ENCODE measurements around the gene PMEPA1. TPM values are rescaled to one million over a fixed set of nuclear protein-coding genes. Genes with fewer than 3 reads are reported as not detected.
"Not testable (repeated sequence)": the region's sequence is repeated elsewhere in the genome, so short reads cannot be mapped to it uniquely, and the experiment has no call there.

PMEPA1 gene
- polyA plus RNA-seq, 4 donors: 20.3 to 23.7 (median 22.0) TPM

DNA sequence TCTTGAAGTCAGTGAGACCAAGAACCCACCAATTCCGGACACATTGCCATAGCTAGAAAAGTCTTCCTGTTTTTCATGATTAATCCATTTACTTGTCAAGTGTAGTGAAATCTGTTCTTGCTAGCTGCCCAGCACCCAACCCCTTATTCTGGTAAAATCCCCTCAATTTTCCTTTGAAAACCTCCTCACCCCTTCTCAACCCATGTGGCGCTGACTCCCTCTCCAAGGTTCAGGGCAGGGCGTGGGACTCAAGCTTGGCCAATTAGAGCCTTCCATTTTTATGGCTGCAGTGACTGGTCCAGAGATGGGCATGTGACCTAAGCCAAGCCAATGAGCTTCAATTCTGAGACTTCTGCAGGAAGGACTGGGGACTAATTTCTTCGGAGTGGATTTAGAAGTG is 79.8 kb downstream of the PMEPA1 start:
- no peak for DNase-seq (ENCODE audit: low read depth in 4 of 4, low spot score in 3 of 4)

DNA sequence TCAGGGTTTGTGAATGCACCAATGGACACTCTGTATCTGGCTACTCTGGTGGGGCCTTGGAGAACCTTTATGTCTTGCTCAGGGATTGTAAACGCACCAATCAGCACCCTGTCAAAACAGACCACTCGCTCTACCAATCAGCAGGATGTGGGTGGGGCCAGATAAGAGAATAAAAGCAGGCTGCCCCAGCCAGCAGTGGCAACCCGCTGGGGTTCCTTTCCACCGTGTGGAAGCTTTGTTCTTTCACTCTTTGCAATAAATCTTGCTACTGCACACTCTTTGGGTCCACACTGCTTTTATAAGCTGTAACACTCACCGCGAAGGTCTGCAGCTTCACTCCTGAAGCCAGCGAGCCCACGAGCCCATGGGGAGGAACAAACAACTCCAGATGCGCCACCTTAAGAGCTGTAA is 80.3 kb downstream of the PMEPA1 start:
- DNase-seq (ENCODE audit: low read depth in 4 of 4, low spot score in 3 of 4): not testable (repeated sequence)

DNA sequence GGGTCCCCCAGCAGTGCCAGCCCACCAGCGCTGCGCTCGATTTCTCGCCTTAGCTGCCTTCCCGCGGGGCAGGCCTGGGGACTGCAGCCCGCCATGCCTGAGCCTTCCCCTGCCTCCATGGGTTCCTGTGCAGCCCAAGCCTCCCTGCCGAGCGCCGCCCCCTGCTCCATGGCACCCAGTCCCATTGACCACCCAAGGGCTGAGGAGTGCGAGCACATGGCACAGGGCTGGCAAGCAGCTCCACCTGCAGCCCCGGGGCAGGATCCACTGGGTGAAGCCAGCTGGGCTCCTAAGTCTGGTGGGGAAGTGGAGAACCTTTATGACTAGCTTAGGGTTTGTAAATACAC is 80.9 kb downstream of the PMEPA1 start:
- DNase-seq (ENCODE audit: low read depth in 4 of 4, low spot score in 3 of 4): not testable (repeated sequence)

DNA sequence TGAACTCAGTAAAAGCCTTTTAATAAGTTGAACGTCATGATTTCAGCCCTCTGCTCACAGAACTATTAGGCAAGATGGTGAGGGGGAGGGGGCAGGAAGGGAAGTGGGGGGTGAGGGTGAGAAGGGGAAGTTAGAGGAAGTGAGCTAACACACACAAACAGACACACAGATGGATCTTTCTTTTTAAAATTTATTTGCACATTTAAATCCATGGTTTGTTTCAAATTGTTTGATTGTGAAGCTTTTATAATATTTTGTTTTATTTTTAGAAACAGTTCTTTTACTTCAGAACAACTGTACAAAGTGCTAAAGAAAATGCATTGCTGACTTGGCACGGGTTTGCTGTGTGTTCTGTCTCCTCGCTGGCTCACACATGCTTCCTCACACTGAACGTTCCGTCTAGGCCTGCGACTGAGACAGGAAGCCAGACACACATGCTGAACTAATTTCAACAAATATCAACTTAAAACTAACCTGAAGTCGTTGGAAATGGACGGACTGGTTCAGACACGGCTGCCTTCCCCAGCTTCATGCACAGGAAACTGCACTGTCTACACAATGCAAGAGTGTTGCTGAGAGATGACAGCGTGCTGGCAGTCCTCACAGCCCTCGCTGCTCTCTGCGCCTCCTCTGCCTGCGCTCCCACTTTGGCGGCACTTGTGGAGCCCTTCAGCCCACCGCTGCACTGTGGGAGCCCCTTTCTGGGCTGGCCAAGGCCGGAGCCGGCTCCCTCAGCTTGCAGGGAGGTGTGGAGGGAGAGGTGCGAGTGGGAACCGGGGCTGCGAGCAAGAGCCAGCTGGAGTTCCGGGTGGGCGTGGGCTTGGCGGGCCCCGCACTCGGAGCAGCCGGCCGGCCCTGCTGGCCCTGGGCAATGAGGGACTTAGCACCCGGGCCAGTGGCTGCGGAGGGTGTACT is 81.5 kb downstream of the PMEPA1 start:
- DNase-seq (ENCODE audit: low read depth in 4 of 4, low spot score in 3 of 4): peak in 3 of 4 donors; percentile 20 to 27 (median 20)

DNA sequence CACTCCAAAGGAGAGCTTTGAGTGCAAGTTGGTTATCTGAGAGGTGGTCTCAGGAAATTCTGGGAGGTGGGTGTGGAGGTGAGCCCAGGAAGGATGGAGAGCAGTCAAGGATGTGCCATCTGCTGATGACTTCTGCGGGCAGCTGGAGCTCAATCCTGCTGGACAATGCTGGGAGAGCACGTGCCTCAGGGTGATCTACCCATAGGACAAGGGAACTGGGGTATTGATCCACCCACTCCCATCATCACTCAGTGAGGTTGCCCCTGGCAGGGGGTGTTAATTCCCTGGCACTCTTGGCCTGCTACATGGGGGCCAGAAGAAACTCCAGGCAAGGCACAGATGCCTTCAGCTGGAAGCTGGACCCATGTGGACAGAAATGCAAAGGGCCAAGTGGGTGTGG is 82.5 kb downstream of the PMEPA1 start:
- no peak for DNase-seq (ENCODE audit: low read depth in 4 of 4, low spot score in 3 of 4)

DNA sequence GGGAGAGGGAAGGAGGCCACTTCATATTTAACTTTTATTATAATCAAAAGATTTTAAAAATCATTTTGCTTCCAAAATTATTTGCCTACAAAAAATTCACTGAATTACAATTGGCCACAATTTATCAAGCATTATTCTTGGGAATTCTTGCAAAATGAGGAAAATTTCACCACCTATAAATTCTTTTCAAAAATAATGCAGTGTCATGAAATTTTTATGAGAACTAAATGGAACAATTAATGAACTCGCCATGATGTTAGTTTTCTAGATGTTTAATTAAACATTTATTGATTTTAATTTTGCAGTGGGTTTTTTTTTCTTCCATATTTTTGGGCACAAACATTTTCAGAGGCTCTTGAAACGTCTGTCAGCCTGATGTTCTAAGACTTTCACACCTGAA is 83.8 kb downstream of the PMEPA1 start:
- no peak for DNase-seq (ENCODE audit: low read depth in 4 of 4, low spot score in 3 of 4)

DNA sequence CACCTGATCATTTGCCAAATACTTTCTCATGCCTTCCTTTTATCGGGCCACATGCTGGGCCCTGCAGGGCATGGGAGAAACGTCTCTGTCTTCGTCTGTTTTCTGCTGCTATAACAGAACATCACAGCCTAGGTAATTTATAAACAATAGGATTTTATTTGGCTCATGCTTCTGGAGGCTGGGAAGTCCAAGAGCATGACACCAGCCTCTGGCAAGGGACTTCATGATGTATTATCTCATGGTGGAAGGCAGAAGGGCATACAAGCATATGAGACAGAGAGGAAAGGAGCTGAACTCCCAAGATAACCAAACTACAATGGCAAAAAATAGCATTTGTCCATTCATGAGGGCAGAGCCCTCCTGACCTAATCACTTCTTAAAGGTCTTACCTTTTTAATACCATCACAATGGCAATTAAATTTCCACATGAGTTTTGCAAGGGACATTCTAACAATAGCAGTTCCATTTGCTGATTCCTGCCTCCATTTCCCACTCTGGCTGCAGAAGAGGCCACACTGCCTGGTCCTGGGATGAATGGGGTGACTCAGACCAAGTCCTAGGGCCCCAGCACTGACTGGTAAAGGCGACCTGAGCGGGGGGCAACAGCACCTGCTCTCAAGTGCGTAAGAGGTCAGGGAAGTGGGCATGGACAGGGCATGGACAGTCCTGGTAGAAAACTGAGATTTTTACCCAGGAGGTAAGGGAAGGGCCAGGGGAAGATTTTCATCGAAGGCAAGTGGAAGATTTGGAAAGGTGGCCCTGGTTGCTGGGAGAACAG is 84.4 kb downstream of the PMEPA1 start:
- DNase-seq (ENCODE audit: low read depth in 4 of 4, low spot score in 3 of 4): no peak

DNA sequence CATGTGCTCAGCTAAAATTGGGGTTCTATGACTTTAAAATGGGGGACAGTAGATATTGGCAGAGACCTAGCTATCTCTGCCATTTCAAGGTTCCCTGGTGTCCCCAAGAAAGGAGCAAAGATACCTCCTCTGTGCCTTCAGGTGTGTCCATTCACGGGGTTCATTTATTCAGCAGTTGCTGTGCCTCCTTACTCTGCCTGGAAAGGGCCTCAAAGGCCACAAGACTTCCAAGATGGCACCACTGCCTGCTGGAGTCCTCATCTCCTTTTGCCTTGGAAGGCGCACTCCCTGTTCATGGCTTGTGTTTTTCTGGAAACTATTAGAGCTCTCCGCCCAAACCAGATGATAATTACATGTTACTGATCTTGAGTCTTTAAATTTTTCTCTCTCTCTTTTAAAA is 85.7 kb downstream of the PMEPA1 start:
- no peak for DNase-seq (ENCODE audit: low read depth in 4 of 4, low spot score in 3 of 4)

DNA sequence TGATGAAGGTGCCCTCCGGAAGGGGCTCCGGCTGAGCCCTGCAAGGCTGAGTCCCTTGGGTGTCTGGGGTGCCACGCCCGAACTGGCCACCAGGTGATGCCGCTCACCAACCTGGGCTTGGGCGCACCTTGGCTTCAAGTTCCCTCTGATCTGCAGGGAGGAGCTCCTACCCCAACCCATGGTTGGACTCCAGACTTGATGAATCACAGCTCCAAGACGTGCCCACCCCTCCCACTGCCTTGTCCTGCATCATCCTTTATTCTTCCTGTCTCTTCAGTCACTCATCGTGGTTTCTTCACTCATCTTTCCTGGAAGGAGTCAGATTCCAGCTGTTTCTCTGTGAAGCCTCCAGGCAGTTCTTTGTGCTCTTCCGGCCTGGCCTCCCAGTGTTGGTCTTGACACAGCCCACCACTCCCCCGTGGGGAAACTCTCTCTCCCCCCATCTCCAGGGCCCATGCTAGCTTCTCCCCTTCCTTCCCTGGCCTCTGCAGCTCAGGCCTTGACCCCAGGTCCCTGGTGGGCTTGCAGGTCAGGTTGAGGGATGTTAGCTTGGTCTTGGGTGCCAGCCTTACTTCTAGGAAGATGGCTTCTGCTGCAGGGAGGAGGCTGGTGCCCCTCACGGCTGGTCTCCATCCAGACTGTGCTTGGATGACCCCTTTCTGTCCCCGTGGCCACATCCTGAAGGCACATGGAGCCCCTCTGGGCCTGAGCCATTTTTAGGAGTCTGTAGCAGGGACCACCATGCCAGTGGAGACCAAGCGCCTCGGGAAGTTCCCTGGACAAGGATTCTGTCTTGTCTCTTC is 87.0 kb downstream of the PMEPA1 start:
- no peak for DNase-seq (ENCODE audit: low read depth in 4 of 4, low spot score in 3 of 4)

DNA sequence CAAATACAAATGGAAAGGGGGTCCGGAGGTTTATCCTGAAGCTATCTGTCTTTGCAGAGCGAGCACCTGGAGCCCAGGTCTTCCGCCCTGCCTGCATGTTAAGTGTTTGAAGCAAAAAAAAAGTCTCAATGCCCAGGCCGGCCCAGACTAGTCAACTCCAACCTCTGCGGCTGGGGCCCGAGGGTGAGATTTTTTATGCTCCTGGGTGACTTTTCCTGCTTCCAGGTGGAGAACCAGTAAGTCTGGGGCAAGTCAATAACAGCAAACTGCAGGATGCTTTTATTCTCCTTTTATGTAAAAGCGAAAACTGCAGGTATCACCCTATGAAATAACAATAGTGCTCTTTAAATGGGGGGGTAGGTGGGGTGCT is 87.6 kb downstream of the PMEPA1 start:
- DNase-seq (ENCODE audit: low read depth in 4 of 4, low spot score in 3 of 4): no peak

DNA sequence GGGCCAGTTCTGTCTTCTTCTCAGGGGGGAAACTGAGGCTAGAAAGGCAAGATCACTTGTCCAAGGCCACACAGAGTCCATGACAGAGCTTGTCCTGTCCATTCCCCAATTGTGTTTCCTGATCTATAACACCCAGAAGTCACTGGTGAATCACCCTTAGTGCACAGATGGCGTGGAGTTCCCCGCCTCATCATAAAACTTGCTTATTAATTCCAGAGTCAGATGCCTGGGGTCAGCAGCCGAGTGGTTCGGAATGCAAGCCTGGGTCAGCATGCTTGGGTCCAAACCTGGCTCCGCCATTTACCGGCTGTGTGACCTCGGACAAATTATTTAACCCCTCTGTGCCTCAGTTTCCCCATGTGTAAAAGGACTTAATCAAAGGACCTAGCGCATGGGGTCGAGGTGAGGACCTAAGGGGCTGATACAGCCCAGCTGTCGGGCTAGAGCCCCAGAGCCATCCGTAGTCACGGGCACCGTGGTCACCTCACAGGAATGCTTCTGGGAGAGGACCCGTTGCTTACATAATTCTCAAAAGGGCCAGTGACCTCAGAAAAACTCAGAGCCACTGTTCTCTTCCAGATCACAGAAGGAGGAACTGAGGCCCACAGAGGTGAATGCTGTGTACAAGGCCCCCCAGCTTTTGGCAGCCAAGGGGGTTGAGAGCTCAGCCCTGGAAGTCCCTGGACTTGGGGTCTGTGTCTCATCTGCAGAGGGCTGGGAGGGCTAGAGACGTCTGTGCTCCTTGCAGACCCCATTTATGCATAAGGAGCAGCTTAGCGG is 88.2 kb downstream of the PMEPA1 start:
- DNase-seq (ENCODE audit: low read depth in 4 of 4, low spot score in 3 of 4): no peak

DNA sequence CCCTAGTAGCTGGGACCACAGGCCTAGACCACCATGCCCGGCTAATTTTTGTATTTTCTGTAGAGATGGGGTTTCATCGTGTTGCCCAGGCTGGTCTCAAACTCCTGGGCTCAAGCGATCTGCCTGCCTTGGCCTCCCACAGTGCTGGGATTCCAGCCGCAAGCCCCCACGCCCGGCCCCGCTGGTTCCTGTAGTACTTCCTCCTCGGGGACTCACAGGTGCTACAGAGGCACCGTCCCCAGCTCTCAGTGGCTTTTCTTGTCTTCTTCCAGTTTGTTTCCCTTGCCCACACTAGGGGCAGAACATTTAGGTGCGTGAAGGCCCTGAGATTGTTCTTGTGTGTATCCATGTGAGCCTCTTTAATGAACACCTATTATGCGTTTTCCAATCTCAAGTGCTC is 88.8 kb downstream of the PMEPA1 start:
- no peak for DNase-seq (ENCODE audit: low read depth in 4 of 4, low spot score in 3 of 4)

DNA sequence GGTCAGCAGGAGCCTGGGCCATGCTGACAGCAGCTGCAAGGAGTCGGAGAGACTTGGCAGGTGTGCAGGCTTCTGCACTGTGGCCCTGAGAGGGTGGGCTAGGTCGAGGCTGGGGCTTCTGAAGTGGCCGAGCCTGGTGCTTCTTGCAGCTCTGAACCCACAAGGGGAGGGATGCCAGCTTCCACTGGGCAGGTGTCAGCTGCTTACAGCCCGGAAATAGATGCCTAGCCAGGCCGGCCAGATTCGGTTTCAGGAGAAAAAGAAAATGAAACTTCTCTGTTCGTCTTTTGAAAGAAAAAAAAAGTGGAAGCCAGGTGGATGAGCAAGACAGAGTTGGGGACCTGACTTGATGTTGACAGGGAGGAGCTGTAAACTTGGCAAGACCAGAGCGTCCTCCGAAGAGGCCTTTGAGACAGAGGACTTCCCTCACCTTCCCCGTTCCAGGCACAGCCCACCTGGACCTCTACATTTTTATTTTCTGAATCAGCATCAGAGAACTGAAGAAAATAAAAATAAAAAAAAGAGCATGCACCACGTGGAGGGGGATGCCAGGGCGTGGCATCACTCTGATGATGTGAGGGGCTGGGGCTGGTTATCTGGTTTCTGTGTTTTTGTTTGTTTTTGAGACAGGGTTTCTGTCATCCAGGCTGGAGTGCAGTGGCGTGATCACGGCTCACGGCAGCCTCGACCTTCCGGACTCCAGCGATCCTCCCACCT is 89.4 kb downstream of the PMEPA1 start, which contains the start of gene ZBP1:
ZBP1 (minus strand) TSS at position 153 of the 717 bp plus-strand sequence; CDS start at position 22, 131 bp downstream.
- DNase-seq (ENCODE audit: low read depth in 4 of 4, low spot score in 3 of 4): no peak

DNA sequence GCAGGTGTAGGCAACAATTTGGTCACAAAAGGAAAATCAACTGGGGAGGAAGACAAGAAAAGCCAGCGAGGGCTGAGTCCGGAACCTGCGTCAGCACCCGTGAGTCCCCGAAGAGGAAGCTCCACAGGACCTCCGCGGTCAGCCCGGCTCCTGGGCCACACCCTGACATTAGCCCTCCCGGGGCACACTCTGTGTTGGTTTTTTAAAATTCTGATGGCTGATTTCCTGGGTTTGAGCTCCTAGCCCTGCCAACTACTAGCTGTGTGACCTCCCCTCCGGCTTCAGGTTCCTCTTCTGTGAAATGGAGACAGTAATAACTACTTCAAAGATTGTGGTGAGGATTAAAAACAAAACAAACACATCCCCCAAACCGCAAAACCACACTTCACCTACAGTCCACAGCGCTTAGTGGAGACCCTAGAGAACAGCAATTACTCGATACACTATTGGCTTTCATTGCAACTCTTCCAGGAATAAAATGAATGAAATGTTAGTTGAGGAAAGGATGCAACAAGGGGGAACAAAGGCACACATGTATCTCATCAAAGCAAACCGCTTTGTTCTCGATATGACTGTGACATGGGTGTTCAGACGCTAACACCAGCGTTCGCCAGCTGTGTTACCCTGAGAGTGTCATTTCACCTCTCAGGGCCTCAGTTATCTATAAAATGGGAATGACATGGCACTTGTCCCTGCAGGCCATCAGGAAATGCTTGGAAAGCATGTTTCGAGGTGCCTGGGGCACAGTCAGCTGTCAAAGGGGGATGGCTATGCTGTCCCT is 90.6 kb downstream of the PMEPA1 start:
- no peak for DNase-seq (ENCODE audit: low read depth in 4 of 4, low spot score in 3 of 4)

DNA sequence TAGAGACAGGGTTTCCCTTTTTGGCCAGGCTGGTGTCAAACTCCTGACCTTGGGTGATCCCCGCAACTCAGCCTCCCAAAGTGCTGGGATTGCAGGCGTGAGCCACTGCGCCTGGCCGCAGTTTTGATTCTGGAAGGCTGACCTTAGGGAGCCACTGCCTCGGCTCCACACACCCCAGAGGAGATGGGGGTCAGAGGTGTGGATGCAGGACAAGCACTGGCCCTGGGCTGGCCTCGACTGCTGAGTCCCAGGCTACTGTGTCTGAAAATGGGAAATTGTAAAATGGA is 91.1 kb downstream of the PMEPA1 start:
- DNase-seq (ENCODE audit: low read depth in 4 of 4, low spot score in 3 of 4): no peak

DNA sequence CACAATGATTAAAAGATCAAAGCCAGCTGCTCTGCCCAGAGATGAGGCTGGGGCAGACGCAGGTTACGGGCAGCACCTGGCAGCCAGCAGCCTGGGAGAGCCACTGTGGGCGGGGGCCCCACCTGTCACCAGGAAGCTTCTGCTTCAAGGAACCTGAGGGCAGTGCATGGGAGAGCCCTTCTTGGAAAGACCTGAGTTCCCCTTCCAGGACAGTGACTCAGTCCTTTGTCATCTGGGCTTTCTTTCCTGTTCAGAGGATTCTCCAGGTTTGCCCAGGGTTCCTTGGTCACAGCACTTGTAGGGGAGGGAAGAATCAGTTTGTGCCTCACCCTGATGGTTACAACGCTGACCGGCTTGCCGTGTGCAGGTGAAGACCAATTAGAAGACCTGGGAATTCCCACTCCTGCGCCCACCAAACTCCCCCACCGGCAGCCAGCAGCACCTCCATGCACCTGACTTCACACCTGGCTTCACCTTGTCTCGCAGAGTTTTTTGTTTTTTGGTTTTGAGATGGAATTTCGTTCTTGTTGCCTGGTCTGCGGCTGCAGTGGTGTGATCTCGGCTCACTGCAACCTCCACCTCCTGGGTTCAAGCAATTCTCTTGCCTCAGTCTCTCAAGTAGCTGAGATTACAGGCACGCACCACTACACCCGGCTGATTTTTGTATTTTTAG is 91.6 kb downstream of the PMEPA1 start:
- no peak for DNase-seq (ENCODE audit: low read depth in 4 of 4, low spot score in 3 of 4)

DNA sequence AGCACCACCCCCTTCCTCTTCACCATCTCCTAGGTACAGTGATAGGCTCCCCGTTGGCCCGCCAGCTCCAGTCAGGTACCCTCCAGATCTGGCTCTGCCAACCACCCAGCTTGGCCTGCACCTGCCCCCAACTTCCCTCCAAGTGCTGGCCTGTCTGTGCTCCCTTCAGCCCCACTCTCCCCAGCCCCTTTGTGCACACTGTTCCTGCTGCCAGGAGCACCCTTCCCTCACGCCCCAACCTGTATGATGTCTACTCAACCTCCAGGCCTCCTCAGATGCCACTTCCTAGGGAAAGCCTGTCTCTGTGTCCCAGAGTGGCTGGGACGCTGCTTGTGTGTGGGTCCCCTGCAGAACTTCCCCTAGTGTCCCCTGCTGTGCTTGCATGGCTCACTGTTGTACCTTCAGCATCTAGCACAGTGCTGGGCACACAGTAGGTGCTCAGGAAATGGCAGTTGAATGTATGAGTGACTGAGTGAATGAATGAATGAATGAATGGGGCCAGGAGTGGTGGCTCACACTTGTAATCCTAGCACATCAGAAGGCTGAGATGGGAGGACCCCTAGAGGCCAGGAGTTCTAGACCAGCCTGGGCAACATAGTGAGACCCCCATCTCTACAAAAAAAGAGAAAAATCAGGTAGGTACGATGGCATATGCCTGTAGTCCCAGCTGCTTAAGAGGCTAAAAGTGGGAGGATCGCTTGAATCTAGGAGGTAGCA is 92.6 kb downstream of the PMEPA1 start:
- DNase-seq (ENCODE audit: low read depth in 4 of 4, low spot score in 3 of 4): no peak

Data from right renal pelvis (tissue), 4 donors.